H1 (cell line): ENCODE results near the gene AKR7A3. TPM values are rescaled to one million over a fixed set of nuclear protein-coding genes. Genes with fewer than 3 reads are reported as not detected.
"Not testable (repeated sequence)": the region's sequence is repeated elsewhere in the genome, so short reads cannot be mapped to it uniquely, and the experiment has no call there.

Source experiments
- CTCF ChIA-PET: fragments of 300-600 bp; sonication (Branson Sonifier 250); formaldehyde crosslinking; loops from one replicate; lab custom pipeline; 2021; ENCODE audit not compliant: partially characterized antibody; lab: Charles Lee
- POLR2A ChIA-PET: fragments of 300-600 bp; sonication (Branson Sonifier 250); formaldehyde crosslinking; loops from one replicate; lab custom pipeline; 2021; ENCODE audit warnings: inconsistent platforms; ENCODE audit not compliant: partially characterized antibody; lab: Charles Lee
- DNase-seq, 2 experiments: peaks; one replicate each; pipeline versions ENCODE4 v3.0.0 to v3.0.0-alpha.2; 2010 to 2022; ENCODE audit warnings: low spot score in 2 of 2, low read depth in 1 of 2, mixed read lengths in 1 of 2
- FAIRE-seq: peaks from 2 replicates; lab custom pipeline; 2011; peaks lifted over from hg19 to GRCh38; lab: Jason Lieb, UNC
- H2AFZ ChIP-seq: 2 replicates; pipeline ENCODE4 v1.8.1; 2012; ENCODE audit warnings: low read length, inconsistent platforms
- H2AK5ac ChIP-seq: 2 replicates; pipeline ENCODE4 v1.6.1; 2013; ENCODE audit warnings: low read depth, low read length
- H2BK120ac ChIP-seq: replicated peaks from 2 replicates; pipeline ENCODE3; 2013; ENCODE audit warnings: low read depth, low read length, inconsistent platforms
- H2BK12ac ChIP-seq: 2 replicates; pipeline ENCODE4 v1.6.1; 2013; ENCODE audit warnings: low read depth, low read length
- H2BK15ac ChIP-seq: 2 replicates; pipeline ENCODE4 v1.6.1; 2013; ENCODE audit warnings: low read length
- H2BK20ac ChIP-seq: 2 replicates; pipeline ENCODE4 v1.6.1; 2013; ENCODE audit warnings: low read length
- H2BK5ac ChIP-seq: 2 replicates; pipeline ENCODE4 v1.6.1; 2013; ENCODE audit warnings: low read depth, low read length
- H3K14ac ChIP-seq: 2 replicates; pipeline ENCODE4 v1.6.1; 2013; ENCODE audit warnings: inconsistent platforms; ENCODE audit not compliant: insufficient read length
- H3K18ac ChIP-seq: 2 replicates; pipeline ENCODE4 v1.6.1; 2013; ENCODE audit warnings: low read length; ENCODE audit errors: extremely low read depth
- H3K23ac ChIP-seq: 2 replicates; pipeline ENCODE4 v1.6.1; 2013; ENCODE audit warnings: inconsistent platforms; ENCODE audit not compliant: insufficient read length
- H3K23me2 ChIP-seq: 2 replicates; pipeline ENCODE4 v1.6.1; 2013; ENCODE audit warnings: low read depth, low read length
- H3K27ac ChIP-seq: 2 replicates; pipeline ENCODE4 v1.6.1; 2011; ENCODE audit warnings: low read depth, low read length, inconsistent platforms
- H3K27me3 ChIP-seq, 4 experiments: replicated peaks in 1 of 4; 1 replicate in 1 of 4; 2 replicates in 3 of 4; pipeline versions ENCODE4 v1.6.1 to v1.8.1; 2011 to 2013; ENCODE audit warnings: low read length in 3 of 4, mild to moderate bottlenecking in 3 of 4, inconsistent platforms in 2 of 4, mixed read lengths in 2 of 4, moderate library complexity in 1 of 4; ENCODE audit not compliant: control insufficient read depth in 3 of 4, insufficient read depth in 3 of 4; ENCODE audit errors: extremely low read depth in 1 of 4
- H3K36me3 ChIP-seq, 4 experiments: 2 replicates each; pipeline versions ENCODE4 v1.6.1 to v1.8.1; 2011 to 2013; ENCODE audit warnings: mild to moderate bottlenecking in 4 of 4, low read length in 3 of 4, moderate library complexity in 2 of 4, control low read depth in 1 of 4, inconsistent platforms in 1 of 4; ENCODE audit not compliant: insufficient read depth in 4 of 4, control insufficient read depth in 2 of 4
- H3K4ac ChIP-seq: replicated peaks from 2 replicates; pipeline ENCODE3; 2013; ENCODE audit warnings: low read length, low read depth, mixed read lengths, inconsistent platforms; ENCODE audit not compliant: insufficient read length
- H3K4me1 ChIP-seq, 4 experiments: replicated peaks in 1 of 4; 1 replicate in 1 of 4; 2 replicates in 3 of 4; pipeline versions ENCODE4 v1.6.1 to v1.8.1; 2011 to 2013; ENCODE audit warnings: low read length in 3 of 4, inconsistent platforms in 2 of 4, mixed read lengths in 1 of 4; ENCODE audit not compliant: insufficient read depth in 4 of 4, control insufficient read depth in 3 of 4
- H3K4me2 ChIP-seq, 2 experiments: 2 replicates each; pipeline versions ENCODE4 v1.6.1 to v1.8.1; 2011 to 2013; ENCODE audit warnings: low read depth in 2 of 2, low read length in 2 of 2, control low read depth in 1 of 2, inconsistent platforms in 1 of 2, mild to moderate bottlenecking in 1 of 2; ENCODE audit not compliant: insufficient read depth in 1 of 2
- H3K4me3 ChIP-seq, 4 experiments: fragments of 200-600, 300-600 bp in 1 of 4; sonication (generic), shearing (Covaris generic), sonication (Bioruptor Twin) in 1 of 4; 2 replicates each; pipeline versions ENCODE4 v1.5.1 to v1.8.1; 2011 to 2016; ENCODE audit warnings: low read length in 4 of 4, low read depth in 3 of 4, control low read depth in 2 of 4, inconsistent platforms in 2 of 4, mild to moderate bottlenecking in 2 of 4, mixed read lengths in 1 of 4, moderate library complexity in 1 of 4; ENCODE audit not compliant: insufficient read depth in 2 of 4; ENCODE audit errors: extremely low read depth in 1 of 4
- H3K56ac ChIP-seq: replicated peaks from 2 replicates; pipeline ENCODE3; 2013; ENCODE audit warnings: low read depth, mild to moderate bottlenecking, mixed read lengths, low read length, inconsistent platforms; ENCODE audit not compliant: insufficient read length
- H3K79me1 ChIP-seq: 2 replicates; pipeline ENCODE4 v1.6.1; 2013; ENCODE audit warnings: low read depth, low read length, control low read depth
- H3K79me2 ChIP-seq, 2 experiments: 2 replicates each; pipeline versions ENCODE4 v1.6.1 to v1.8.1; 2012 to 2013; ENCODE audit warnings: low read length in 2 of 2, mild to moderate bottlenecking in 2 of 2, inconsistent platforms in 1 of 2; ENCODE audit not compliant: insufficient read depth in 2 of 2, control insufficient read depth in 1 of 2
- H3K9ac ChIP-seq, 4 experiments: replicated peaks in 1 of 4; 1 replicate in 1 of 4; 2 replicates in 3 of 4; pipeline versions ENCODE4 v1.6.1 to v1.8.1; 2011 to 2013; ENCODE audit warnings: low read depth in 3 of 4, low read length in 3 of 4, control low read depth in 2 of 4, mild to moderate bottlenecking in 2 of 4, moderate library complexity in 2 of 4, inconsistent platforms in 1 of 4; ENCODE audit errors: extremely low read depth in 1 of 4
- H3K9me3 ChIP-seq, 2 experiments: 2 replicates each; pipeline versions ENCODE4 v1.6.1 to v1.8.1; 2012 to 2013; ENCODE audit warnings: mild to moderate bottlenecking in 2 of 2, moderate library complexity in 2 of 2, control low read depth in 1 of 2, inconsistent platforms in 1 of 2, low read depth in 1 of 2, low read length in 1 of 2, mixed read lengths in 1 of 2; ENCODE audit not compliant: insufficient read depth in 2 of 2
- H4K20me1 ChIP-seq, 2 experiments: replicated peaks in 1 of 2; 2 replicates each; pipeline versions ENCODE3 to v1.8.1; 2011 to 2013; ENCODE audit warnings: inconsistent platforms in 2 of 2, low read length in 2 of 2, mild to moderate bottlenecking in 1 of 2; ENCODE audit not compliant: insufficient read depth in 2 of 2, control insufficient read depth in 1 of 2
- H4K5ac ChIP-seq: 2 replicates; pipeline ENCODE4 v1.6.1; 2013; ENCODE audit warnings: low read length, low read depth, mixed read lengths, inconsistent platforms; ENCODE audit not compliant: insufficient read length
- H4K8ac ChIP-seq: 2 replicates; pipeline ENCODE4 v1.8.0; 2013; ENCODE audit warnings: mild to moderate bottlenecking, moderate library complexity, low read length, inconsistent platforms; ENCODE audit not compliant: insufficient read depth; ENCODE audit errors: extremely low read depth
- H4K91ac ChIP-seq: replicated peaks from 2 replicates; pipeline ENCODE3; 2013; ENCODE audit warnings: low read length, mixed read lengths, inconsistent platforms; ENCODE audit not compliant: insufficient read length
- RNF2 ChIP-seq: fragments of 200-900, 300-1000 bp; sonication (generic); IDR thresholded peaks from 2 replicates; pipeline ENCODE4 v1.7.1; 2016; ENCODE audit warnings: borderline replicate concordance, low read depth, mild to moderate bottlenecking, antibody characterized with exemption, low read length; ENCODE audit not compliant: poor library complexity, severe bottlenecking; ENCODE audit errors: missing control alignments
- WGBS, 2 experiments: shearing (Covaris generic) in 1 of 2; methylation state at CpG; one replicate each; pipeline versions ENCODE4 v1.1.6 to v1.1.7; 2013 to 2015; ENCODE audit warnings: low lambda C conversion rate in 2 of 2, mixed read lengths in 2 of 2, inconsistent platforms in 1 of 2, low coverage in 1 of 2, missing lambda C conversion rate in 1 of 2; ENCODE audit not compliant: insufficient replicate concordance in 2 of 2, insufficient coverage in 1 of 2, insufficient read length in 1 of 2; ENCODE audit errors: extremely low coverage in 1 of 2, missing lambda C conversion rate in 1 of 2; 5-methylcytosine and 5-hydroxymethylcytosine counted together
- polyA plus RNA-seq, 7 experiments: library from polyadenylated mRNA; depleted of rRNA in 3 of 7; stranded (reverse) in 5 of 7; unstranded in 2 of 7; fragments of >200 nt in 5 of 7; fragments of 200-250 nt in 2 of 7; gene quantifications; 1 replicate in 5 of 7; 2 replicates in 1 of 7; 4 replicates in 1 of 7; pipeline versions ENCODE4 v1.2.1 to v1.2.3, GENCODE V29; 2011 to 2013; ENCODE audit warnings: missing spikeins in 2 of 7, mixed read lengths in 2 of 7
- total RNA-seq: library from RNA; stranded (reverse); fragmentation: NEBNext Ultra II Directional; extraction: Animal tissue kit (Norgen Biotek cat#: 25700); gene quantifications from 2 replicates; pipeline ENCODE4 v1.2.1, GENCODE V29; 2021

The AKR7A3 gene
- total and polyA plus RNA-seq, 2 of the 8 experiments (the other 6 are each of a cell fraction or from before 2014, with no cell fraction given) = 0.62 to 0.65 TPM

- TF ChIP-seq RNF2 = no peak
- TF ChIP-seq, all 59 proteins: peak for 0
These were observed 16.5 kb downstream of the AKR7A3 start (continued) for GRCh38 chr1:19272064-19272463.

- H4K20me1 ChIP-seq, H3K79me2 ChIP-seq, H4K5ac ChIP-seq, H2BK20ac ChIP-seq, H2AFZ ChIP-seq, H3K56ac ChIP-seq, H3K4me3 ChIP-seq, H3K18ac ChIP-seq, H3K27me3 ChIP-seq, H2BK12ac ChIP-seq, H3K23me2 ChIP-seq, H3K23ac ChIP-seq, H2AK5ac ChIP-seq, H2BK15ac ChIP-seq, H3K4ac ChIP-seq, H3K4me1 ChIP-seq, H4K8ac ChIP-seq, H4K91ac ChIP-seq, H3K9ac ChIP-seq, H3K4me2 ChIP-seq, H2BK5ac ChIP-seq, DNase-seq, H3K79me1 ChIP-seq, H3K9me3 ChIP-seq, H3K36me3 ChIP-seq, H2BK120ac ChIP-seq, H3K14ac ChIP-seq, FAIRE-seq, H3K27ac ChIP-seq: not testable (repeated sequence)
- POLR2A ChIA-PET = interaction anchor here (1.2 to 1.6 kb wide), 2 partner anchors 16 to 19 kb away, joined by 4 to 6 read pairs; partner anchors contain the start of genes EMC1 and MRTO4
- WGBS, 2 experiments = 82% methylated on average over 6 of the region's 6 CpGs; no CpG with 5 or more reads in 1 of the 2 experiments
- CTCF ChIA-PET = interaction anchor here (0.7 to 1.4 kb wide), 2 partner anchors 14 to 47 kb away, joined by 3 to 4 read pairs; no protein-coding TSS in a partner anchor
These were observed 18.2 kb downstream of the AKR7A3 start for GRCh38 chr1:19270343-19270730.
